K562 (cell line): ENCODE measurements around the gene TRIM47. TPM values are rescaled to one million over a fixed set of nuclear protein-coding genes. Genes with fewer than 3 reads are reported as not detected.

Experiments used
- CEBPG ChIP-seq, 3 experiments: fragments of 200-800 bp in 1 of 3; sonication (Bioruptor generic) in 1 of 3; sonication (generic) in 1 of 3; formaldehyde crosslinking in 1 of 3; IDR thresholded peaks in 2 of 3; conservative IDR thresholded peaks in 1 of 3; 2 replicates each; pipeline versions ENCODE4 v1.6.1 to v1.8.0; 2016 to 2022; ENCODE audit warnings: missing compliant biosample characterization in 2 of 3, missing genetic modification characterization in 2 of 3, mild to moderate bottlenecking in 1 of 3, missing genetic modification reagents in 1 of 3
- CXXC5 ChIP-seq: fragments of 250-450 bp; sonication (Bioruptor Pico); IDR thresholded peaks from 2 replicates; pipeline ENCODE4 v1.8.0; 2022; ENCODE audit warnings: inconsistent platforms, mild to moderate bottlenecking, moderate library complexity
- DDX20 ChIP-seq: fragments of 450-650 bp; IDR thresholded peaks from 2 replicates; pipeline ENCODE4 v1.6.1; 2016; ENCODE audit warnings: missing genetic modification characterization, low read depth, mild to moderate bottlenecking, missing compliant biosample characterization, moderate library complexity
- DIDO1 ChIP-seq: fragments of 450-650 bp; IDR thresholded peaks from 2 replicates; pipeline ENCODE4 v1.6.1; 2016; ENCODE audit warnings: low read depth, missing biosample characterization, missing genetic modification characterization
- GABPB2 ChIP-seq: fragments of 250-450 bp; sonication (Bioruptor Pico); conservative IDR thresholded peaks from 2 replicates; pipeline ENCODE4 v1.5.1; 2021; ENCODE audit warnings: mild to moderate bottlenecking
- GATA2 ChIP-seq: sonication (generic); formaldehyde crosslinking; IDR thresholded peaks from 2 replicates; pipeline ENCODE4 v1.4.0; 2020; ENCODE audit warnings: mild to moderate bottlenecking, missing genetic modification reagents
- MED1 ChIP-seq: sonication (generic); formaldehyde crosslinking; IDR thresholded peaks from 2 replicates; pipeline ENCODE4 v1.8.1; 2023; ENCODE audit warnings: missing genetic modification reagents, borderline replicate concordance
- PHF21A ChIP-seq: fragments of 450-650 bp; IDR thresholded peaks from 2 replicates; pipeline ENCODE4 v1.6.1; 2017; ENCODE audit warnings: low read depth, borderline replicate concordance
- RBBP5 ChIP-seq: fragments of 200-600 bp; sonication (generic); IDR thresholded peaks from 2 replicates; pipeline ENCODE4 v1.6.1; 2012; ENCODE audit warnings: borderline replicate concordance, mild to moderate bottlenecking, low read length, control low read depth, inconsistent platforms; ENCODE audit not compliant: insufficient read depth, poor library complexity, severe bottlenecking
- SOX6 ChIP-seq: fragments of 450-650 bp; IDR thresholded peaks from 2 replicates; pipeline ENCODE4 v1.6.1; 2014; ENCODE audit warnings: mild to moderate bottlenecking
- ZBTB17 ChIP-seq: fragments of 450-650 bp; formaldehyde crosslinking; IDR thresholded peaks from 2 replicates; pipeline ENCODE4 v1.4.0; 2020; ENCODE audit warnings: mild to moderate bottlenecking
- ZNF592 ChIP-seq: fragments of 450-650 bp; IDR thresholded peaks from 2 replicates; pipeline ENCODE4 v1.6.1; 2017; ENCODE audit warnings: antibody characterized with exemption, mild to moderate bottlenecking
- polyA plus RNA-seq, 8 experiments: library from polyadenylated mRNA; depleted of rRNA in 4 of 8; stranded (reverse) in 5 of 8; unstranded in 3 of 8; fragments of >200 nt; fragmentation: Nextera tagmentation in 2 of 8; fragmentation: Illumina TruSeq in 1 of 8; extraction: Ambion mirVana in 2 of 8; extraction: Trizol in 1 of 8; gene quantifications; 2 replicates each; pipeline versions ENCODE4 v1.2.1 to v1.2.3, GENCODE V29; 2011 to 2014; ENCODE audit warnings: inconsistent platforms in 1 of 8, missing spikeins in 1 of 8
- total RNA-seq, 7 experiments: library from RNA; depleted of rRNA in 6 of 7; stranded (reverse); fragments of >200 nt in 6 of 7; fragmentation: Illumina TruSeq in 2 of 7; extraction: Trizol in 2 of 7; gene quantifications; 2 replicates each; pipeline versions ENCODE4 v1.2.1 to v1.2.3, GENCODE V29; 2011 to 2021; ENCODE audit warnings: low replicate concordance in 1 of 7
- TF ChIP-seq, protein P1 (sequence below), 2 experiments: fragments of 450-650 bp in 1 of 2; sonication (generic) in 1 of 2; formaldehyde crosslinking in 1 of 2; IDR thresholded peaks; 2 replicates each; pipeline versions ENCODE4 v1.7.1 to v1.9.0; 2016 to 2022; ENCODE audit warnings: inconsistent platforms in 1 of 2, mild to moderate bottlenecking in 1 of 2, missing genetic modification reagents in 1 of 2

TRIM47 gene
- total and polyA plus RNA-seq, 9 of the 15 experiments (the other 6 are each of a cell fraction or from before 2014, with no cell fraction given): 0.56 to 6.1 (median 3.2) TPM

DNA sequence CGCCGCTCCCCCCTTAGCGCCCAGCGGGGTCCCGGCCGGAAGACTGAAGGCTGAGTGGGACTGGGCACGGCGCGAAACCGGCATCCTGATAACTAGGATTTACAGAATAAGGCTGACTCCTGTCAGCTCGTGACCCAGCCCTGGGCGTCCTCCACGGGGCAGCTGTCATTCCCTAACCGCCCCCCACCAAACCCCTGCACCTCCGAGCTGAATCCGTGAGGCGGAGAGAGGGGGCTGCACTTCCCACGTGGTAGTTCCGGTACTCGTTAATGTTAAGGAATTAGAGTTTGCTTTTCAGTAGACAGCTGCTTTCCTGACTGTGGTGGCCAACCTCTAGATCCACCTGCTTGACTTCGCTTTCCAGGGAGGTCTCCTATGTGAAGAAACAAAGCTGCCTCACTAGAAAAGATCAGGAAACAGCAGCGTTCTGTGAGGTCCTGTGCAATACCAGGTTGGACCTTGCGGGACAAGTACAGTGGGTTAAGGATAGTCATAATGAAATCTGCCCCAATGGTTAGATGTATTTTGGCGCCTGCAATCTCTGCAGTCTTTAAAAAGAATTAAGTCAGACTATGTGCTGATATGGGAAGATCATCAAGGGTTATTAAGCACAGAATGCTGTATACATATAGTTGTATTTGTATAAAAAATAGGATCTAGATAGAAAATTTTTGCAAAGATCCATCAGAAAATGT is 22.2 kb downstream of the TRIM47 start (continued):
- TF ChIP-seq MED1 (CRISPR knock-in tag): no peak
- TF ChIP-seq DDX20 (tag): no peak
- TF ChIP-seq, protein P1, sequence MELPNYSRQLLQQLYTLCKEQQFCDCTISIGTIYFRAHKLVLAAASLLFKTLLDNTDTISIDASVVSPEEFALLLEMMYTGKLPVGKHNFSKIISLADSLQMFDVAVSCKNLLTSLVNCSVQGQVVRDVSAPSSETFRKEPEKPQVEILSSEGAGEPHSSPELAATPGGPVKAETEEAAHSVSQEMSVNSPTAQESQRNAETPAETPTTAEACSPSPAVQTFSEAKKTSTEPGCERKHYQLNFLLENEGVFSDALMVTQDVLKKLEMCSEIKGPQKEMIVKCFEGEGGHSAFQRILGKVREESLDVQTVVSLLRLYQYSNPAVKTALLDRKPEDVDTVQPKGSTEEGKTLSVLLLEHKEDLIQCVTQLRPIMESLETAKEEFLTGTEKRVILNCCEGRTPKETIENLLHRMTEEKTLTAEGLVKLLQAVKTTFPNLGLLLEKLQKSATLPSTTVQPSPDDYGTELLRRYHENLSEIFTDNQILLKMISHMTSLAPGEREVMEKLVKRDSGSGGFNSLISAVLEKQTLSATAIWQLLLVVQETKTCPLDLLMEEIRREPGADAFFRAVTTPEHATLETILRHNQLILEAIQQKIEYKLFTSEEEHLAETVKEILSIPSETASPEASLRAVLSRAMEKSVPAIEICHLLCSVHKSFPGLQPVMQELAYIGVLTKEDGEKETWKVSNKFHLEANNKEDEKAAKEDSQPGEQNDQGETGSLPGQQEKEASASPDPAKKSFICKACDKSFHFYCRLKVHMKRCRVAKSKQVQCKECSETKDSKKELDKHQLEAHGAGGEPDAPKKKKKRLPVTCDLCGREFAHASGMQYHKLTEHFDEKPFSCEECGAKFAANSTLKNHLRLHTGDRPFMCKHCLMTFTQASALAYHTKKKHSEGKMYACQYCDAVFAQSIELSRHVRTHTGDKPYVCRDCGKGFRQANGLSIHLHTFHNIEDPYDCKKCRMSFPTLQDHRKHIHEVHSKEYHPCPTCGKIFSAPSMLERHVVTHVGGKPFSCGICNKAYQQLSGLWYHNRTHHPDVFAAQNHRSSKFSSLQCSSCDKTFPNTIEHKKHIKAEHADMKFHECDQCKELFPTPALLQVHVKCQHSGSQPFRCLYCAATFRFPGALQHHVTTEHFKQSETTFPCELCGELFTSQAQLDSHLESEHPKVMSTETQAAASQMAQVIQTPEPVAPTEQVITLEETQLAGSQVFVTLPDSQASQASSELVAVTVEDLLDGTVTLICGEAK (IDR thresholded peaks at IDR 0.05): no peak
- TF ChIP-seq, protein P1 (CRISPR knock-in tag; IDR thresholded peaks at IDR 0.05): no peak
- no peak for TF ChIP-seq ZNF592
- peak; percentile 16; the same call in 1 of the 2 replicates for TF ChIP-seq PHF21A
- TF ChIP-seq GATA2 (CRISPR knock-in tag): no peak
- TF ChIP-seq ZBTB17 (CRISPR knock-in tag): no peak
- no peak for TF ChIP-seq SOX6
- no peak for TF ChIP-seq GABPB2 (CRISPR knock-in tag)
- no peak for TF ChIP-seq DIDO1 (tag)
- no peak for TF ChIP-seq CEBPG (CRISPR knock-in tag; IDR thresholded peaks at IDR 0.05)
- no peak for TF ChIP-seq CEBPG (tag; conservative IDR thresholded peaks at IDR 0.05 in 1 of 2, IDR thresholded peaks at IDR 0.05 in 1 of 2)
- TF ChIP-seq CXXC5 (CRISPR knock-in tag): no peak
- TF ChIP-seq RBBP5: no peak
